ENCODE measurements around the gene HSPA1L.
"Not testable (repeated sequence)": the region's sequence is repeated elsewhere in the genome, so short reads cannot be mapped to it uniquely, and the experiment has no call there.

Gene HSPA1L

GRCh38 chr6:31860349-31860748 is 45.3 kb upstream of the HSPA1L start:
- H3K4me3 ChIP-seq (ENCODE audit: low read length): no peak overlapping the region
- DNase-seq (ENCODE audit: low read depth): no peak
- TF ChIP-seq CTCF (conservative IDR thresholded peaks at IDR 0.05; ENCODE audit: low read depth, low read length): no peak

GRCh38 chr6:31859923-31860322 is 44.8 kb upstream of the HSPA1L start:
- DNase-seq (ENCODE audit: low read depth): no peak
- no peak overlapping the region for H3K4me3 ChIP-seq (ENCODE audit: low read length)
- no peak for TF ChIP-seq CTCF (conservative IDR thresholded peaks at IDR 0.05; ENCODE audit: low read depth, low read length)

- DNase-seq (ENCODE audit: low read depth): no peak
- TF ChIP-seq CTCF (conservative IDR thresholded peaks at IDR 0.05; ENCODE audit: low read depth, low read length): no peak
- no peak overlapping the region for H3K4me3 ChIP-seq (ENCODE audit: low read length)
These were observed 43.6 kb upstream of the HSPA1L start for GRCh38 chr6:31858707-31859106.

- DNase-seq (ENCODE audit: low read depth); H3K4me3 ChIP-seq (ENCODE audit: low read length): not testable (repeated sequence)
These were observed 42.7 kb upstream of the HSPA1L start for GRCh38 chr6:31857774-31858173.

GRCh38 chr6:31851980-31852718 is 37.1 kb upstream of the HSPA1L start:
- not testable (repeated sequence) for DNase-seq (ENCODE audit: low read depth)

GRCh38 chr6:31851485-31851832 is 36.4 kb upstream of the HSPA1L start:
- no peak for TF ChIP-seq CTCF (conservative IDR thresholded peaks at IDR 0.05; ENCODE audit: low read depth, low read length)
- DNase-seq (ENCODE audit: low read depth): no peak
- no peak overlapping the region for H3K4me3 ChIP-seq (ENCODE audit: low read length)

More at GRCh38 chr6:31851980-31852718, 37.1 kb upstream of the HSPA1L start:
- not testable (repeated sequence) for H3K4me3 ChIP-seq (ENCODE audit: low read length)

GRCh38 chr6:31850765-31851484 is 35.8 kb upstream of the HSPA1L start:
- no peak for DNase-seq (ENCODE audit: low read depth)
- no peak for TF ChIP-seq CTCF (conservative IDR thresholded peaks at IDR 0.05; ENCODE audit: low read depth, low read length)
- H3K4me3 ChIP-seq (ENCODE audit: low read length): no peak overlapping the region

GRCh38 chr6:31847276-31847978 is 32.3 kb upstream of the HSPA1L start:
- no peak overlapping the region for H3K4me3 ChIP-seq (ENCODE audit: low read length)
- no peak for TF ChIP-seq CTCF (conservative IDR thresholded peaks at IDR 0.05; ENCODE audit: low read depth, low read length)
- DNase-seq (ENCODE audit: low read depth): no peak

Data from retinal pigment epithelial cell (primary cell).